ENCODE results near the gene ULK1.

ULK1 gene

GRCh38 chr12:131903270-131904255 is 9.1 kb downstream of the ULK1 start:
- TF ChIP-seq POLR2A (IDR thresholded peaks at IDR 0.05; ENCODE audit: low read depth, low read length) = no peak
- FAIRE-seq = no peak
- no peak for DNase-seq (ENCODE audit: insufficient read length, low spot score)

GRCh38 chr12:131904346-131904745 is 9.9 kb downstream of the ULK1 start:
- DNase-seq (ENCODE audit: insufficient read length, low spot score) (no peak), FAIRE-seq (no peak)
- TF ChIP-seq POLR2A (IDR thresholded peaks at IDR 0.05; ENCODE audit: low read depth, low read length) = no peak

GRCh38 chr12:131905081-131905629 is 10.7 kb downstream of the ULK1 start:
- TF ChIP-seq POLR2A (IDR thresholded peaks at IDR 0.05; ENCODE audit: low read depth, low read length) = no peak
- FAIRE-seq = no peak
- DNase-seq (ENCODE audit: insufficient read length, low spot score) = no peak

- DNase-seq (ENCODE audit: insufficient read length, low spot score) = no peak
- no peak for TF ChIP-seq POLR2A (IDR thresholded peaks at IDR 0.05; ENCODE audit: low read depth, low read length)
- FAIRE-seq = no peak
Observed at GRCh38 chr12:131905630-131906091, 11.2 kb downstream of the ULK1 start.

- FAIRE-seq = no peak
- TF ChIP-seq POLR2A (IDR thresholded peaks at IDR 0.05; ENCODE audit: low read depth, low read length) = no peak
Observed at GRCh38 chr12:131907379-131908091, 13.1 kb downstream of the ULK1 start.

GRCh38 chr12:131908092-131909080 is 14.0 kb downstream of the ULK1 start:
- FAIRE-seq (no peak), DNase-seq (ENCODE audit: insufficient read length, low spot score) (no peak)
- no peak for TF ChIP-seq POLR2A (IDR thresholded peaks at IDR 0.05; ENCODE audit: low read depth, low read length)

More at GRCh38 chr12:131907379-131908091, 13.1 kb downstream of the ULK1 start:
- DNase-seq (ENCODE audit: insufficient read length, low spot score) = no peak

- FAIRE-seq (no peak), DNase-seq (ENCODE audit: insufficient read length, low spot score) (no peak)
- no peak for TF ChIP-seq POLR2A (IDR thresholded peaks at IDR 0.05; ENCODE audit: low read depth, low read length)
Observed at GRCh38 chr12:131909081-131909751, 14.8 kb downstream of the ULK1 start.

GRCh38 chr12:131909752-131910219 is 15.4 kb downstream of the ULK1 start:
- DNase-seq (ENCODE audit: insufficient read length, low spot score) = no peak
- TF ChIP-seq POLR2A (IDR thresholded peaks at IDR 0.05; ENCODE audit: low read depth, low read length) = no peak
- FAIRE-seq = no peak

GRCh38 chr12:131910302-131911027 is 16.0 kb downstream of the ULK1 start:
- TF ChIP-seq POLR2A (IDR thresholded peaks at IDR 0.05; ENCODE audit: low read depth, low read length) = no peak
- no peak for FAIRE-seq
- DNase-seq (ENCODE audit: insufficient read length, low spot score) = no peak

GRCh38 chr12:131911028-131911650 is 16.7 kb downstream of the ULK1 start:
- DNase-seq (ENCODE audit: insufficient read length, low spot score) (no peak), FAIRE-seq (no peak)
- no peak for TF ChIP-seq POLR2A (IDR thresholded peaks at IDR 0.05; ENCODE audit: low read depth, low read length)

GRCh38 chr12:131911851-131912477 is 17.5 kb downstream of the ULK1 start:
- FAIRE-seq (no peak), DNase-seq (ENCODE audit: insufficient read length, low spot score) (no peak)
- no peak for TF ChIP-seq POLR2A (IDR thresholded peaks at IDR 0.05; ENCODE audit: low read depth, low read length)
